Progenitor cell of endocrine pancreas (in vitro differentiated cells): ENCODE results near the gene DDX24. TPM values are rescaled to one million over a fixed set of nuclear protein-coding genes. Genes with fewer than 3 reads are reported as not detected.

Source experiments
- DNase-seq: peaks from one replicate; pipeline ENCODE4 v3.0.0; 2021; ENCODE audit warnings: low spot score; ENCODE audit not compliant: unreplicated experiment
- H3K27ac Mint-ChIP-seq: 2 replicates; pipeline ENCODE4 v1.8.0; 2021; ENCODE audit warnings: mild to moderate bottlenecking, moderate library complexity, mixed read lengths
- H3K27me3 Mint-ChIP-seq: 2 replicates; pipeline ENCODE4 v1.8.0; 2021; ENCODE audit warnings: mixed read lengths
- H3K36me3 Mint-ChIP-seq: 2 replicates; pipeline ENCODE4 v1.8.0; 2022; ENCODE audit warnings: mixed read lengths; ENCODE audit not compliant: insufficient read depth
- H3K4me1 Mint-ChIP-seq: 2 replicates; pipeline ENCODE4 v1.8.0; 2021; ENCODE audit warnings: low read depth, mixed read lengths
- H3K4me3 Mint-ChIP-seq: 2 replicates; pipeline ENCODE4 v1.8.0; 2021; ENCODE audit warnings: low read depth, mild to moderate bottlenecking, moderate library complexity, mixed read lengths
- H3K9me3 Mint-ChIP-seq: 2 replicates; pipeline ENCODE4 v1.8.0; 2021; ENCODE audit warnings: low read depth, mixed read lengths
- CTCF ChIP-seq: fragments of 200-600 bp; sonication (generic); IDR thresholded peaks from one replicate; pipeline ENCODE4 v1.5.0; 2021; ENCODE audit warnings: antibody characterized with exemption, mild to moderate bottlenecking; ENCODE audit not compliant: unreplicated experiment
- total RNA-seq: library from RNA; stranded (reverse); gene quantifications from 2 replicates; pipeline ENCODE4 v1.2.1, GENCODE V29; 2021

Gene DDX24
- total RNA-seq, 1 donor from 2014 or later = 139 TPM

- Mint-ChIP-seq H3K4me1 (no peaks in the 10 kb centered on the region), H3K27ac (no peak overlapping the region), H3K27me3 (no peaks in the 10 kb centered on the region), H3K9me3 (no peaks in the 10 kb centered on the region), H3K4me3 (no peak overlapping the region), H3K36me3 (peaks cover 24% of the 10 kb centered on the region)
- no peak for DNase-seq
- no peak for TF ChIP-seq CTCF
Measured at GRCh38 chr14:94056579-94057308, 24.3 kb downstream of the DDX24 start.

GRCh38 chr14:94054936-94055335, 26.1 kb downstream of the DDX24 start:
- Mint-ChIP-seq H3K4me3 (no peak overlapping the region), H3K27me3 (no peaks in the 10 kb centered on the region), H3K27ac (no peak overlapping the region), H3K9me3 (no peaks in the 10 kb centered on the region), H3K4me1 (no peaks in the 10 kb centered on the region), H3K36me3 (peaks cover 28% of the 10 kb centered on the region)
- TF ChIP-seq CTCF = no peak
- DNase-seq = no peak

GRCh38 chr14:94054401-94054800, 26.6 kb downstream of the DDX24 start:
- Mint-ChIP-seq H3K36me3 (peaks cover 29% of the 10 kb centered on the region), H3K4me3 (no peak overlapping the region), H3K9me3 (no peaks in the 10 kb centered on the region), H3K27me3 (no peaks in the 10 kb centered on the region), H3K4me1 (no peaks in the 10 kb centered on the region), H3K27ac (no peak overlapping the region)
- DNase-seq = no peak
- TF ChIP-seq CTCF = no peak

- DNase-seq = no peak
- H3K27me3 Mint-ChIP-seq = no peaks in the 10 kb centered on the region
- no peak for TF ChIP-seq CTCF
- no peaks in the 10 kb centered on the region for H3K9me3 Mint-ChIP-seq
- H3K36me3 Mint-ChIP-seq = peaks cover 22% of the 10 kb centered on the region
- no peak overlapping the region for H3K4me3 Mint-ChIP-seq
- no peak overlapping the region for H3K27ac Mint-ChIP-seq
- H3K4me1 Mint-ChIP-seq = no peaks in the 10 kb centered on the region
Measured at GRCh38 chr14:94052662-94053061, 28.3 kb downstream of the DDX24 start.

DNA sequence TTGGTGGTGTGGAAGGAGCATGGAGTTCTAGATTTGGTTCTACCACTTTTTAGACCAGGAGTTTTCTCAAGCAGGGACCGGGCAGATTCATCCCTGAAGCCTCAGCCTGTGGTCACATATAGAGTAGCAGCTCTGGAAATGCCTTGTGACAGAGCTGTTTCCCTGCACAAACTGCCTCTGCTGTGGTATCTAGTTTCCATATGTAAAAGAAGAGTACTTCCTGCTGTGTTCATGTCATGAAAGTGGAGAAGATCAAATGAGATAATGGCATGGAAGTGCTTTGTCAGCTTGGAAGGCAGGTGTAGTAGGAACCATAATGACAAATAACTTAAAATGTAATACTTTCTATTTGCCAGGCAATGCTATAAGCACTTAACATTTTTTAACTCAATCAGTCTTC, 28.8 kb downstream of the DDX24 start:
- H3K27ac Mint-ChIP-seq = no peak overlapping the region
- H3K9me3 Mint-ChIP-seq = no peaks in the 10 kb centered on the region
- H3K36me3 Mint-ChIP-seq = peaks cover 22% of the 10 kb centered on the region
- no peaks in the 10 kb centered on the region for H3K4me1 Mint-ChIP-seq
- H3K4me3 Mint-ChIP-seq = no peak overlapping the region
- no peaks in the 10 kb centered on the region for H3K27me3 Mint-ChIP-seq
- no peak for TF ChIP-seq CTCF
- DNase-seq = no peak
